ENCODE measurements around the gene FRS2.

Gene FRS2

DNA sequence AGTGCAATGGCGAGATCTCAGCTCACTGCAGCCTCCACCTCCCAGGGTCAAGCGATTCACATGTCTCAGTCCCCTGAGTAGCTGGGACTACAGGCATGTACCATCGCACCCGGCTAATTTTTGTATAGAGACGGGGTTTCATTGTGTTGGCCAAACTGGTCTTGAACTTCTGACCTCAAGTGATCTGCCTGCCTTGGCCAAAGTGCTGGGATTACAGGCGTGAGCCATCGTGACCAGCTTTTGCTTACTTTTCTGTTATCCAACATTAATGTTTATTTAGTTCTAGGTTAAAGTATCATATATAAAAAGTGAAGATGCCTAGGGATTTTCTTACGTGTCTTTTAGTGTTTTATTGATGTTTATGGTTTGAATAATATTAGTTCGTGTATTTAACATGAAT is 86.2 kb downstream of the FRS2 start:
- H3K4me3 ChIP-seq (ENCODE audit: low read depth, low read length) = no peak overlapping the region
- no peak for DNase-seq (ENCODE audit: low read depth)
- TF ChIP-seq, protein P1, sequence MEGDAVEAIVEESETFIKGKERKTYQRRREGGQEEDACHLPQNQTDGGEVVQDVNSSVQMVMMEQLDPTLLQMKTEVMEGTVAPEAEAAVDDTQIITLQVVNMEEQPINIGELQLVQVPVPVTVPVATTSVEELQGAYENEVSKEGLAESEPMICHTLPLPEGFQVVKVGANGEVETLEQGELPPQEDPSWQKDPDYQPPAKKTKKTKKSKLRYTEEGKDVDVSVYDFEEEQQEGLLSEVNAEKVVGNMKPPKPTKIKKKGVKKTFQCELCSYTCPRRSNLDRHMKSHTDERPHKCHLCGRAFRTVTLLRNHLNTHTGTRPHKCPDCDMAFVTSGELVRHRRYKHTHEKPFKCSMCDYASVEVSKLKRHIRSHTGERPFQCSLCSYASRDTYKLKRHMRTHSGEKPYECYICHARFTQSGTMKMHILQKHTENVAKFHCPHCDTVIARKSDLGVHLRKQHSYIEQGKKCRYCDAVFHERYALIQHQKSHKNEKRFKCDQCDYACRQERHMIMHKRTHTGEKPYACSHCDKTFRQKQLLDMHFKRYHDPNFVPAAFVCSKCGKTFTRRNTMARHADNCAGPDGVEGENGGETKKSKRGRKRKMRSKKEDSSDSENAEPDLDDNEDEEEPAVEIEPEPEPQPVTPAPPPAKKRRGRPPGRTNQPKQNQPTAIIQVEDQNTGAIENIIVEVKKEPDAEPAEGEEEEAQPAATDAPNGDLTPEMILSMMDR (IDR thresholded peaks at IDR 0.05; ENCODE audit: low read depth, low read length, missing control alignments) = no peak
- in situ Hi-C loops (cut with HindIII; ENCODE audit: low sequenced_read_pairs) = no loop called here

GRCh38 chr12:69563166-69563762 is 93.1 kb downstream of the FRS2 start:
- H3K4me3 ChIP-seq (ENCODE audit: low read depth, low read length) = no peak overlapping the region

DNA sequence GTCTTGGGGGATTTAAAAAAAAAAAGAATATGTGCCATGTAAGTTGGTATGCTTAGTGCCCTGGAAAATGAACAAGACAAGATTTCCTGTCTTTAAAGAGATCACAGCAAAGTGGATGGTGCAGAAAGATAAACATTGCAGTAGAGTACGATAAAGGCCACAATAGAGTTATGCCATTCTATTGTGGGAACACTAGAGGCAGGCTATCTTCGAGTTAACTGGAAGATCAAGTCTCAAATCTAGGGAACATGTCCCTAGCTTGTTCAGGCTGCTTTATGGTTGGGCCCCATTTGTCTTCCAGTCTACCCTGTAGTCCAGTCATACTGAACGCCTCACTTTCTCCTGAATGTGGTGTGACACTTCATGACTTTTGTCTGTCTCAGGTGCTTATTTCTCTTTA is 96.4 kb downstream of the FRS2 start:
- TF ChIP-seq, protein P1 (IDR thresholded peaks at IDR 0.05; ENCODE audit: low read depth, low read length, missing control alignments) = no peak
- DNase-seq (ENCODE audit: low read depth) = no peak
- H3K4me3 ChIP-seq (ENCODE audit: low read depth, low read length) = no peak overlapping the region
- in situ Hi-C loops (cut with HindIII; ENCODE audit: low sequenced_read_pairs) = no loop called here

More at GRCh38 chr12:69563166-69563762, 93.1 kb downstream of the FRS2 start:
- in situ Hi-C loops (cut with HindIII; ENCODE audit: low sequenced_read_pairs) = no loop called here
- TF ChIP-seq, protein P1 (IDR thresholded peaks at IDR 0.05; ENCODE audit: low read depth, low read length, missing control alignments) = no peak
- DNase-seq (ENCODE audit: low read depth) = no peak

DNA sequence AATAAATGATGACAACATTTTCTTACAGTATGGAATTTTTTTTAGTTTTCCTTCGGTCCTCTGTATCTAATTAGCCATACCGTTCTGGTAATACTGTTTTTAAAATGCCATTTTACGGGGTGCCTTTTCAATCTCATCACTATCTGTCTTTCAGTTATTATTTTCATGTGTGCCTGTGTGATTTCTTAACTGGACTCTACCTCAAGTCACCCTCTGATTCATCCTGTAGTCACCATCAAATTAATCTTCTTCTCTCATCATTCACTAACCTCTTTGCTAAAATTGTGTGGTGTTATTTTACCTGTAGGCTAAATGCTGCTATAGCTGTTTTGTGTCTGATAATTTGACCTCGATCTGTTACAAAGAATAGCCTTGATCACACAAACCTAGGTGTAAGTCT is 99.0 kb downstream of the FRS2 start:
- no peak for DNase-seq (ENCODE audit: low read depth)
- no peak overlapping the region for H3K4me3 ChIP-seq (ENCODE audit: low read depth, low read length)
- TF ChIP-seq, protein P1 (IDR thresholded peaks at IDR 0.05; ENCODE audit: low read depth, low read length, missing control alignments) = no peak
- in situ Hi-C loops (cut with HindIII; ENCODE audit: low sequenced_read_pairs) = no loop called here

- peak; percentile 50 for DNase-seq (ENCODE audit: low read depth)
- TF ChIP-seq, protein P1 (IDR thresholded peaks at IDR 0.05; ENCODE audit: low read depth, low read length, missing control alignments) = no peak
- H3K4me3 ChIP-seq (ENCODE audit: low read depth, low read length) = no peak overlapping the region
- in situ Hi-C loops (cut with HindIII; ENCODE audit: low sequenced_read_pairs) = no loop called here
These were observed 99.9 kb downstream of the FRS2 start for GRCh38 chr12:69570000-69570516.

DNA sequence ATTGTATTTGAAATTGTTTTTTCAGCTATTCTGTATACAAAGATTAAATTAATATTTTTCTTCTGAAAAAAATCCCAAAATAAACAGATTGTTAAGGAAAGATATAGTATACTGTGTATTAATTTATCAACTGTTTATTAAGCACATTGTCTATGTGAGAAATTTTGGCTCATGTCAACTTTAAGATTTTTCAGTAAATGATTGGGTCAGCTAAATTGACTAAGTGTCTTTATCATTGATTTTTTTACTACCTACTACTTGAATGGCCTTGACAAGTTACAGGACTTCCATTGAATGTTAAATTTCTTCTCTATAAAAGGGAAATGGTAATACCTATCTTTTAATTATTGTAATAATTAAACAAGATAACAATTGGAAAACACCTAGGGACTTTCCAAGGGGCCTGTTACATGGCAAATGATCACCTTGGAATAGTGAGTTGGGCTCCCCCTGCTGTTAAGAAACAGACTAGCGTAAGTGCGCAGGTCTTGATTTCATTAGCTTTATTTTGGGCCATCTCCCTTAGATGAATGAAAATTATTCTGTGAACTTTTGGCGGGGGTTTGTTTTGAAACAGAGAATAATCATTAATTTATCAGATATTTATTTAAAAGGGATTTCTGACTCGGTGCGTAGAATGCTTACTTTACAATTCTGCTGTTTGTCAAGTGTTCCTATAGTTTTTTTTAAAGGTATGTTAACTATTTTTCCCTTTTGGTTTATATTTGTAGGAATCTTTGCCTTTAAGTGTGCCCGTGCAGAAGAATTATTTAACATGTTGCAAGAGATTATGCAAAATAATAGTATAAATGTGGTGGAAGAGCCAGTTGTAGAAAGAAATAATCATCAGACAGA is 100.6 kb downstream of the FRS2 start:
- peak; percentile 68 for DNase-seq (ENCODE audit: low read depth)
- TF ChIP-seq, protein P1 (IDR thresholded peaks at IDR 0.05; ENCODE audit: low read depth, low read length, missing control alignments) = peak; percentile 82
- in situ Hi-C loops (cut with HindIII; ENCODE audit: low sequenced_read_pairs) = no loop called here
- H3K4me3 ChIP-seq (ENCODE audit: low read depth, low read length) = no peak overlapping the region

Data from astrocyte of the cerebellum (primary cell).